GM18868 (cell line): ENCODE measurements around the gene LPIN1.

Experiments used
- ATAC-seq: cut with Tn5 transposase; IDR thresholded peaks from one replicate; pipeline ENCODE4 v1.9.1; 2021; ENCODE audit warnings: mild to moderate bottlenecking, moderate library complexity; ENCODE audit not compliant: unreplicated experiment

Gene LPIN1

DNA sequence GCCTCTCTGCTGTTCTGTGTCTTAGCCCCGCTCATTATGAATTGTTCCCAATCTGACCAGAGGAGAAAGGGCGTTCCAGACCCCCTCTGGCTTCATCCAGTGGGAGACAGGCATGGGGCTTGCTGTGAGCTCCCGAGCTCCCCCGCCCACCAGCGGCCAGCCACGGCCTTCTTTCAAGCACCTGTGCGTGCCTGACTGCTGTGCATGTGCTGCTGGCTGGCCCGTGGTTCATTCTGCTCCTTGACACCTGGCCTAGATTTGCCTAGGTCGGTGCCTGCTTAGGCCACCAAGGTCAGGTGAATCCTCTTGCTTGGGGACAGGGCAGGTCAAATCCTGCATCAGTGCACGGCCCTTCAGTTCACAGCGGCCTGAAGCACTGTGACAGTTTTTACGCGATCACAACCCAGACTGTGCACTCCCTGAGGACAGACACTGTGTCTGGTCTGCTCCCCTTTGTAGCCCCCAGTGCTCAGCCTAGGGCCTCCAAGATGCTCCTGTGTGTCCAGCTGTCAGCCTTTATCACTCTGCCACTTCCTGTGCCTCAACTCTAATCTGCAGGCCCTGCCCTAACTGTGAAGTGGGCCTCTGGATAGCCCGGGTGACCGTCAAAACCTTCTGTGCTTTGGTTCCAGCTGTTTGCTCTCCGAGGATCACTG is 3.6 kb upstream of the LPIN1 start:
- ATAC-seq = no peak

- no peak for ATAC-seq
Observed at GRCh38 chr2:11743366-11743765, 3.1 kb upstream of the LPIN1 start.

DNA sequence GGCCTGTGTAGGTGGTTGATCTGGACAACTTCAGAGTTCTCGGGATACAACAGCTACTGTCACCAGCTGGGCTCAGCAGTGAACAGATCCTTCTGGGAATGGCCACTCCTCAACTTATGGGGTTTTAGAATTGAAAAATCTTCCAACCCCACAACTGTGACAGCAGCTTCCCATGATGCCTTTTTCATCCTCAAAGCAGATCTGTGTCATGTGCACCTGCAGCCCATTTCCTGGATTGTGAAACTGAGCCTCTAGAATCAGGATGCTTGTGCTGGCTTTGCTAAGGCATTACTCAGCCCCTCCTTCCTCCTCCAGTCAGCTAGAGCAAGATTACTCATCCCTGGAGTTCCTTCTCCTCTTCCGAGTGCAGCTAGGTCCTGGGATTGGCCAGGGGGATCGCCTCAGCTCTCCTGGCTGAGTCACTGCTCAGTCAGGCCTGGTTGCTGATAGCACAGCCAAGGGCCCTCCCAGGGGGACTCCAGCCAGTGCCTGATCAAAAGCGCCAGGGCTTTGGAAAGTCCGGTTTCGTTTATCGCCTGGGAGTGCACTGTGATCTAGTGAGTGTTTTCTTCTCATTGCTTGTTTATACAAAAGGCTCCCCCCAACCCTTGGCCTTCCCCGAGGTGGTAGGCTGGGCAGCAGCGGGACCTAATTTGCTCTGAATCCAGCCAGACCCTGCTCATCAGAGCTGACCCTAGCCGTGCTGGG is 2.4 kb upstream of the LPIN1 start:
- peak; percentile 69 for ATAC-seq

- ATAC-seq = no peak
Observed at GRCh38 chr2:11744631-11745394, 1.6 kb upstream of the LPIN1 start.

DNA sequence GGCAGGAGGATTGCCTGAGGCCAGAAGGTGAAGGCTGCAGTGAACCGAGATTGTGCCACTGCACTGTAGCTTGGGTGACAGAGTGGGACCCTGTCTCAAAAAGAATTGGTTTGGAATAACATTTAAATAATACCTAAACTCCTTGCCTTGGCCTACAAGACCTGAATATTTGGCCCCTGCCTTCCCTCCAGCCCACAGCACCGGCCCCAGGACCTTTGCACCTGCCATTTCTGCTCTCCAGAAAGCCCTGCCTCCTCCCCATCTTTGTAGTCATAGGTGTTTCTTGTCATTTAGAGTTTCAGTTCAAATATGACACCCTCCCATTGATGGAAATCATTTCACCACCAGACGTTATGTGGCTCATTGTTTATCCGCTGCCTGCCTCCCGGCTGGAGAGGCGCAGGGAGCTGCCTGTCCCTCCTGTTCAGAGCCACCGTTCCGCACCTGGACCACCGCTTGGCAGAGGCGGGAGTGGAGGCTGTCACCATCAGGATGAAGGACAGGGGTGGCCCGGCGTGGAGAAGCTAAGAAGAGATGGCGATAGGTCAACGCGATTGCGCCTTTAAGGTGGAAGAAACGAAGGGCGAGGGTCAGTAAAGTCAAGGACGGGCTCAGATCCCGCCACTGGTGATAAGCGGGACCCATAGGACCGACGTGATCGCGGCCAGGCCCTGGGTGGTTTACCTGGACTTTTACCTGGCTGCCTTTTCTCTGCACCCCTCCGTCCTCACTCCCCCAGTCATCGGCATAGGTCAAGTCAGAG is 638 bp upstream of the LPIN1 start:
- ATAC-seq = no peak

GRCh38 chr2:11746807-11747459 is 501 bp downstream of the LPIN1 start:
- ATAC-seq = no peak

- ATAC-seq = no peak
Observed at GRCh38 chr2:11748018-11748860, 1.8 kb downstream of the LPIN1 start.

DNA sequence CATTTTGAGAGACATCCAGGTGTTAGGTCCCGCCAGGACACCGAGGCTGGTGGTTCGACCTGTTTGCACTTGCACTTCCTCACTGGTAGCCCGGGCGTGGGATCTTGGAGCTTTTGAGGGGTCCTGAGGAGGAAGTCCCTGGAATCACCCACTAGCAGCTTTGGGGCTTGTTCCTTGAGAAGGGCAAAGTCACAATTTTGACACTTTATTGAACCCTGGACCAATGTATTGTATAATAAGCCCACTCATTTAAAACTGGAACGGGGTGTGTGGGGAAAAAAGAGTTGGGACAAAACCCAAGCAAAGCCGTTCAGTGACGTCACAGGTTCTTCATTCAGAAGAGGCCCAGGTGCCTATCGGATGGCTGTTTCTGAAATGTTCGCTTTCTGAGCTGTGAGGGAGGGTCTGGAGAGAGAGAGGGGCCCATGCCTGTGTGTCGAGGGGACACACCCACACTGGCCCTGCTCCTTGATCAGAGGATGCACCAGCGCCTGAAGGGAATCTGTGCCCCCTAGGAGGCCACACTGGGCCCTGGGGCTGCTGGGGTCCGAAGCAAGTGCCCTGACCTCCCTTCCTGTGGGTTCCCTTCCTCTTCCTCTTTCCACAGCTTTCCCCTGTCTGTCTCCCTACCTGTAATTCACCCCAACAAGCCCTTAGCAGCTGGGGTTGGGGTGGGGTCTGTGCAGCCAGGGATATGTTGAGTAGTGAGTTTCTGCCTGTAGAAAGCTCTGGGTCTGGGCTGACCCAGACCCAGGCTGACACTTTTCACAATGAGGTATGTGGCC is 2.6 kb downstream of the LPIN1 start:
- no peak for ATAC-seq

DNA sequence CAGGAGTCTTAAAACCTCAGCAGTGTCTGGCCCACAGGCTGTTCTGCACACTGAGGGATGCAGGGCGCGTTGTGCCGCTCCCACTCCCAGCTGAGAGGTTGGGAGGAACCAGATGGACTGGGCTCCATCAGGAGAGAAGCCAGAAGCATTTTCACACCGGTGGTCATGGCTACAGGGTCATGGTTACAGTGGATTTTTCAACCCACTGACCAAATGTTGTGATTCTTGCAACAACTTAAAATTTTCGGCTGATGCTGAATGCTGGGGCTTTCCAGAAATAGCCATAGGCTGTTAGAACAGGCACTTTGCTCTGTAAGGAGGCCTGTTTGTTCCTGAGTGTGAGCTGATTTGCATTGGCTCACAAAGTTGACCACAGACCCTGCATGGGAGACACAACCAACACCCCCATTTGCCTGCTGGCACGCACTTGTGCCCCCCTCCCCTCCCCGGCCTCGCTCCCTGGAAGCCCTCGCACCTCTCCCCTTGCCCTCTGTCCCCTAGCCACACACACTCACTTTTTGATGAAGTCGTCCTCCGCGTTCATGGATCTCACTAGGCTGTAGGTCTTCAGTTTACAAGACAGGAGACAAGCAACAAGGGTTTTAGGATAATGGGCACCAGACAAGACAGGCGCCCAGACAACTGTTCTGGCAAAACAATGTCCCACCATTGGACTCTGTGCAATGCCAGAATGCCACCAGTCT is 3.4 kb downstream of the LPIN1 start:
- no peak for ATAC-seq

- ATAC-seq = peak; percentile 38
Observed at GRCh38 chr2:11750422-11750821, 4.0 kb downstream of the LPIN1 start.

DNA sequence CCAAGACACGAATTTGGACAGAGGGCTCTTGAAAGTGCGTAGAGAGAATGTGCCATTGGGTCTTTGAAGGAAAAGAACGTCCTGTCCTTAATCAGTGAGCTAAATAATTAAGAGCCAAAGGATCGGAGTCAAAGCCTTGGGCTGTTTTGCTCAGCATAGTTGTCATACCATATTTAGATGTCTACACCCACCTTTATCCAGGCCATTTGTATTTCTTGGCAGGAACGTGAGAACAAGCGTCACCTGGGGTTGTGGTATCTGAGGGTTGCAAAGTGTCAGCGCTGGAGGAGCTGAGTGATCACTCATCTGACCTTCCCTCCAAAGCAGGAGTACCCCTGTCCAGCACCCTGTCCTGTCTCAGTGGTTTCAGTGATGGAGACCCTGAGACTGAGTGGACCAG is 4.5 kb downstream of the LPIN1 start:
- no peak for ATAC-seq

GRCh38 chr2:11752906-11753305 is 6.5 kb downstream of the LPIN1 start:
- ATAC-seq = no peak

DNA sequence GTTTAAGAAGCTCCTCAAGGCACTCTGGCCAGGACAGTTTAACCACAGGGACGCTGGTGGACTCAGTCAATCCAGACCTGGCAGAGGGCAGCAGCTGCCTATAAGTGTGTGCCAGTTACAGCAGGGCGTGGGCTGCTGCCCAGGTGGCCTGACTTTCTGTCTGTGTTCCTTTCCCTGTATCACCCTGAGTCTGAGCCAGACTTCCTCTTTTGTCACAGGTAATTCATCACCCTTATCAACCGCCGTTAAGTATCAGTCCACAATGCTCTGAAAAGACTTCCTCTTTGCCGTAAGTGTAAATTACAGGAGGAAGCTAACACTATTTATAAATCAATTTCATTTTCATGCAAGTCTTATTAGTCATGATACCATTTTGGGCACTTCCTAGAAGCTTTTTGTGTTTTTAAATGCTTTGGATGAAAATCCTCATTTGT is 7.0 kb downstream of the LPIN1 start:
- ATAC-seq = peak; percentile 76

- peak; percentile 26 for ATAC-seq
Observed at GRCh38 chr2:11753886-11754699, 7.7 kb downstream of the LPIN1 start.

GRCh38 chr2:11754700-11755015 is 8.2 kb downstream of the LPIN1 start:
- ATAC-seq = no peak

DNA sequence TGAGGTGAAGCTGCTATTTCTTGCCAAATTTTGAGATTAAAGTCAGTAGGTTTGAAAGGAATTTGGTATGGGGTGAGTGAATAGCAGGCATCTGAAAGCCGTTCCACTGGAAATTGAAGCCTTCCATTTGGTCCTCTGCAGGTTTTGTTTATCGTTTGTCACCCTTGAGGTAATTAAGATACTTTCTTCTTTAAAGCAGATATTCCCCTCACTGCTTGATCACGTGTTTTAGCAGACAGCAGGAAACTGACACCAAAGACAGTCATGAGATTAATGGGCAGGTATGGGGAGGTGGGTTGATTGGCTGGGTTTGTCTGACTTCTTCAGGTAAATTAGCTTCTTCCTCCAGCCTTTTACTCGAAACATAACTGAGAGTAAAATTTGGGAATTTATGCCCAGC is 10.7 kb downstream of the LPIN1 start:
- no peak for ATAC-seq

GRCh38 chr2:11758187-11758586 is 11.8 kb downstream of the LPIN1 start:
- no peak for ATAC-seq

DNA sequence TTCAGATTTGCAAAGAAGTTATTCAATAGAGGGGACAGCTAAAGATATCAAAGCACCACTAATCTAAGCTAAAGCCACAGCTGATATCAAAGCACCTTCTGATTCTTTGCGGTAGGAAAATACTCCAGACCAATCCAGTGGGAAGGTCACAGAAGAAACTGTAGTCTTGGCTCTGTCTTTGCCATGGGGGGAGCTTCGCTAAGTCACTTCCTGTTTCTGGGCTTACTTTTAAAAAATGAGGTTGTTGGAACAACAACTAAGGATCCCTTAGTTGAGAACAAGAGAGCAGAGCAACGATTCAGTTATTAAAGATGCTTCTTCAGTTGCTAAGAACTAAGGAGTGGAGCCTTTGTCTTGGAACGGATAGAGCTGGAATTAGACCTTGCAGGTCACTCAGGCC is 12.2 kb downstream of the LPIN1 start:
- ATAC-seq = no peak
